ENCODE measurements around the gene LRFN3.
"Not testable (repeated sequence)": the region's sequence is repeated elsewhere in the genome, so short reads cannot be mapped to it uniquely, and the experiment has no call there.

The LRFN3 gene

GRCh38 chr19:35966771-35967170 lies 30.6 kb downstream of the LRFN3 start:
- TF ChIP-seq, protein P1, sequence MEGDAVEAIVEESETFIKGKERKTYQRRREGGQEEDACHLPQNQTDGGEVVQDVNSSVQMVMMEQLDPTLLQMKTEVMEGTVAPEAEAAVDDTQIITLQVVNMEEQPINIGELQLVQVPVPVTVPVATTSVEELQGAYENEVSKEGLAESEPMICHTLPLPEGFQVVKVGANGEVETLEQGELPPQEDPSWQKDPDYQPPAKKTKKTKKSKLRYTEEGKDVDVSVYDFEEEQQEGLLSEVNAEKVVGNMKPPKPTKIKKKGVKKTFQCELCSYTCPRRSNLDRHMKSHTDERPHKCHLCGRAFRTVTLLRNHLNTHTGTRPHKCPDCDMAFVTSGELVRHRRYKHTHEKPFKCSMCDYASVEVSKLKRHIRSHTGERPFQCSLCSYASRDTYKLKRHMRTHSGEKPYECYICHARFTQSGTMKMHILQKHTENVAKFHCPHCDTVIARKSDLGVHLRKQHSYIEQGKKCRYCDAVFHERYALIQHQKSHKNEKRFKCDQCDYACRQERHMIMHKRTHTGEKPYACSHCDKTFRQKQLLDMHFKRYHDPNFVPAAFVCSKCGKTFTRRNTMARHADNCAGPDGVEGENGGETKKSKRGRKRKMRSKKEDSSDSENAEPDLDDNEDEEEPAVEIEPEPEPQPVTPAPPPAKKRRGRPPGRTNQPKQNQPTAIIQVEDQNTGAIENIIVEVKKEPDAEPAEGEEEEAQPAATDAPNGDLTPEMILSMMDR (IDR thresholded peaks at IDR 0.05; ENCODE audit: low read depth, low read length): no peak

DNA sequence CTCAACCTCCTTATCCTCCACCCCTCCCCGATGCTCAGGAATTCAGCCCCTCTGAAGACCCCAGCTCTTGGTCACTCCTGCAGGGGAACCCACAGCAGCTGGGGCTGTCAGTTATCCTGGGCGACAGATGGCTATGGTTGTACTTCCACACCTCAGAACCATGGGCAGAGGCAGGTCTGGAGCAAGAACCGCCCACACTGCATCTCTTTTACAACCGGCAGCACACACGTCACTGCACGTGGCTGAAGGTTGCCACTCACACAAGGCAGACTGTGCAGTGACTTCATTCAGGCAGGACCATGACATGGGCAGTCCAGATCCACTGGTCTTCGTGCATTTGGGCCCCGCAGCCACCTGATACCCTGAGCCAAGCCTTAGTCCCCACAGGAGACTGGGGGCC lies 37.3 kb downstream of the LRFN3 start:
- TF ChIP-seq, protein P1 (IDR thresholded peaks at IDR 0.05; ENCODE audit: low read depth, low read length): no peak
- no peak overlapping the region for H3K4me3 ChIP-seq (ENCODE audit: low read depth, low read length)

More at GRCh38 chr19:35966771-35967170, 30.6 kb downstream of the LRFN3 start:
- no peak overlapping the region for H3K4me3 ChIP-seq (ENCODE audit: low read depth, low read length)

GRCh38 chr19:35975608-35976214 lies 39.5 kb downstream of the LRFN3 start:
- no peak overlapping the region for H3K4me3 ChIP-seq (ENCODE audit: low read depth, low read length)

GRCh38 chr19:35977446-35978222 lies 41.5 kb downstream of the LRFN3 start:
- TF ChIP-seq, protein P1 (IDR thresholded peaks at IDR 0.05; ENCODE audit: low read depth, low read length): no peak
- H3K4me3 ChIP-seq (ENCODE audit: low read depth, low read length): no peak overlapping the region

More at GRCh38 chr19:35975608-35976214, 39.5 kb downstream of the LRFN3 start:
- TF ChIP-seq, protein P1 (IDR thresholded peaks at IDR 0.05; ENCODE audit: low read depth, low read length): no peak

GRCh38 chr19:35978271-35978670 lies 42.1 kb downstream of the LRFN3 start:
- TF ChIP-seq, protein P1 (IDR thresholded peaks at IDR 0.05; ENCODE audit: low read depth, low read length): no peak
- H3K4me3 ChIP-seq (ENCODE audit: low read depth, low read length): no peak overlapping the region

DNA sequence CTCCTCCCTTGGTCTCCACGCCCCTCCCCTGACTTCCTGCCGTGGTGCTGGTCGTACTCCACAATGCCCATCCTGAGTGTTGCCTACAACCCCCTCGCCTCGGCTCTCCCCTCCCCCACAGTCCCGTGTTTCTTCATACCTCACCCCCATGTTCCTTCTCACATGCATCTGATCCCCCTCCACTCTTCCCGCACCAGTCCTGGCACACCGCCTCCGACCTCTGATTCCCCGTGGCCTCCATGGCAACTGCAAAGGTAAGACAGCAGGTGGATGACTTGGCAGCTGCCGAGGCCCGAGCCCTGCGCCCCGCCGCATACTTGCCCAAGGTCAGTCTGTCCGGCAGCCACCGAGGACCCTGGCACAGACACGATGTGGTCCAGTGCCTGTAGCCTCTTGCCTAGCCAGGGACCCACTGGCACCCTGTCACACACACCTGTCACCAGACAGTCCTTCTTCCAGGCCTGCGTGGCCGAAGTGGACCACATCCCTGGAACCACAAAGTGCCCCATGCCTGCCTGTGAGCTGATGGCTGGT lies 42.7 kb downstream of the LRFN3 start:
- no peak overlapping the region for H3K4me3 ChIP-seq (ENCODE audit: low read depth, low read length)
- TF ChIP-seq, protein P1 (IDR thresholded peaks at IDR 0.05; ENCODE audit: low read depth, low read length): no peak

DNA sequence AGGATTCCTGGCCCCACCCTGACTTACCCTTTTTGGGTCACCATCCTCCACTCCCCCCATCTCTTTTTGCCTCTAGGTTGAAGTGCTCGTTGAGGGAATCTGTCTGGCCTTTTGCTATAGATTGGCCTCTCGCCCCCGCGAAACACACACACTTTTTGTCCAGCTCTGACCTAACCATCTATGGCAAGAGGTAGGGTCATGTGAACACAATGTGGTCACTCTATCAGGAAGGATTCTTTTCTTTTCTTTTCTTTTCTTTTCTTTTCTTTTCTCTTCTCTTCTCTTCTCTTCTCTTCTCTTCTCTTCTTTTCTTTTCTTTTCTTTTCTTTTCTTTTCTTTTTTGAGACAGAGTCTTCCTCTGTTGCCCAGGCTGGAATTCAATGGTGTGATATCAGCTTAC lies 44.8 kb downstream of the LRFN3 start:
- H3K4me3 ChIP-seq (ENCODE audit: low read depth, low read length): not testable (repeated sequence)
